Ovary (tissue), 9 donors: Measurements from ENCODE around the gene TBC1D24. TPM values are rescaled to one million over a fixed set of nuclear protein-coding genes. Genes with fewer than 3 reads are reported as not detected.

Experiments used
- DNase-seq, 5 donors: peaks; one replicate each; pipeline ENCODE4 v3.0.0-alpha.2; 2019 to 2020
- H3K27ac ChIP-seq, 2 donors: fragments of 200-600 bp; one replicate each; pipeline versions ENCODE4 v1.5.1 to v1.8.0; 2019 to 2022
- H3K27me3 ChIP-seq: fragments of 200-600 bp; one replicate; pipeline ENCODE4 v1.8.0; 2022
- H3K36me3 ChIP-seq: fragments of 200-600 bp; sonication (generic); one replicate; pipeline ENCODE4 v1.5.1; 2019
- H3K4me1 ChIP-seq: one replicate; pipeline ENCODE4 v1.8.1; 2013; ENCODE audit warnings: mild to moderate bottlenecking, moderate library complexity; ENCODE audit not compliant: insufficient read depth
- H3K4me3 ChIP-seq: fragments of 200-600 bp; sonication (generic); one replicate; pipeline ENCODE4 v1.5.1; 2017
- H3K9me3 ChIP-seq, 2 donors: fragments of 200-600 bp in 1 of 2; sonication (generic) in 1 of 2; one replicate each; pipeline versions ENCODE4 v1.5.1 to v1.8.1; 2013 to 2019; ENCODE audit warnings: mild to moderate bottlenecking in 1 of 2, moderate library complexity in 1 of 2
- EP300 ChIP-seq: sonication (generic); formaldehyde crosslinking; IDR thresholded peaks from one replicate; pipeline ENCODE4 v1.6.1; 2017; ENCODE audit warnings: antibody characterized with exemption
- POLR2A ChIP-seq: fragments of 450-650 bp; IDR thresholded peaks from one replicate; pipeline ENCODE4 v1.6.1; 2017; ENCODE audit warnings: antibody characterized with exemption, mild to moderate bottlenecking, moderate library complexity
- WGBS, 3 donors: extraction: QIAGEN DNeasy Blood & Tissue Kit in 1 of 3; methylation state at CpG; one replicate each; pipeline versions ENCODE4 v1.1.5 to v1.1.7; 2013 to 2017; 5-methylcytosine and 5-hydroxymethylcytosine counted together
- intact Hi-C, 4 donors: fragments of 100-400 bp; cut with DNase I; formaldehyde crosslinking; loops; one replicate each; pipeline versions ENCODE4 v1.11.0 to v1.15.1; 2022 to 2023
- polyA plus RNA-seq, 2 donors: library from polyadenylated mRNA; stranded (reverse); fragments of 200-250 nt in 1 of 2; fragments of 350-450 nt in 1 of 2; fragmentation: Illumina TruSeq in 1 of 2; extraction: RNeasy Lipid Tissue Mini Kit (QIAGEN cat#74804) in 1 of 2; gene quantifications; one replicate each; pipeline ENCODE4 v1.2.3, GENCODE V29; 2013 to 2014
- total RNA-seq, 7 donors: library from RNA; depleted of rRNA in 2 of 7; stranded (reverse); fragments of >200 nt in 2 of 7; fragmentation: NEBNext Ultra II Directional in 3 of 7; extraction: Animal tissue kit (Norgen Biotek cat#: 25700) in 3 of 7; gene quantifications; one replicate each; pipeline versions ENCODE4 v1.1.0 to v1.2.4, GENCODE V29; 2016 to 2023
- TF ChIP-seq, protein P1 (sequence below), 3 donors: fragments of 450-650 bp in 2 of 3; fragments of 200-600 bp in 1 of 3; IDR thresholded peaks; one replicate each; pipeline versions ENCODE4 v1.5.1 to v1.8.0; 2016 to 2022; ENCODE audit warnings: antibody characterized with exemption in 3 of 3, mild to moderate bottlenecking in 1 of 3
- donor health status: DM: no; HTN: no; CAD: no; lungs with moderate emphysema.
- donor health status: DM: no; HTN: no; CAD: no.
- donor health status: Bipolar disorder and iron deficiency.
- donor health status: DM: yes; HTN: yes; CAD: no.
- donor health status: DM: no; HTN: no; CAD: no.
- donor health status: DM: yes; HTN: yes; CAD: no.

Gene TBC1D24
- total and polyA plus RNA-seq, 9 donors: 1.9 to 8.1 (median 6.0) TPM

- no peaks in the 10 kb centered on the region for H3K36me3 ChIP-seq
- intact Hi-C loops: no loop called here
- no peak for TF ChIP-seq EP300
- TF ChIP-seq, protein P1, sequence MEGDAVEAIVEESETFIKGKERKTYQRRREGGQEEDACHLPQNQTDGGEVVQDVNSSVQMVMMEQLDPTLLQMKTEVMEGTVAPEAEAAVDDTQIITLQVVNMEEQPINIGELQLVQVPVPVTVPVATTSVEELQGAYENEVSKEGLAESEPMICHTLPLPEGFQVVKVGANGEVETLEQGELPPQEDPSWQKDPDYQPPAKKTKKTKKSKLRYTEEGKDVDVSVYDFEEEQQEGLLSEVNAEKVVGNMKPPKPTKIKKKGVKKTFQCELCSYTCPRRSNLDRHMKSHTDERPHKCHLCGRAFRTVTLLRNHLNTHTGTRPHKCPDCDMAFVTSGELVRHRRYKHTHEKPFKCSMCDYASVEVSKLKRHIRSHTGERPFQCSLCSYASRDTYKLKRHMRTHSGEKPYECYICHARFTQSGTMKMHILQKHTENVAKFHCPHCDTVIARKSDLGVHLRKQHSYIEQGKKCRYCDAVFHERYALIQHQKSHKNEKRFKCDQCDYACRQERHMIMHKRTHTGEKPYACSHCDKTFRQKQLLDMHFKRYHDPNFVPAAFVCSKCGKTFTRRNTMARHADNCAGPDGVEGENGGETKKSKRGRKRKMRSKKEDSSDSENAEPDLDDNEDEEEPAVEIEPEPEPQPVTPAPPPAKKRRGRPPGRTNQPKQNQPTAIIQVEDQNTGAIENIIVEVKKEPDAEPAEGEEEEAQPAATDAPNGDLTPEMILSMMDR (IDR thresholded peaks at IDR 0.05): no peak
- TF ChIP-seq POLR2A: no peak
- H3K4me3 ChIP-seq: no peak overlapping the region
- no peaks in the 10 kb centered on the region for H3K27me3 ChIP-seq
- DNase-seq: no peak
- H3K4me1 ChIP-seq: peaks cover 5% of the 10 kb centered on the region
- 81 to 86% (median 81%) methylated on average over 14 to 15 of the region's 15 CpGs for WGBS, 3 donors
- H3K27ac ChIP-seq: no peak overlapping the region
- H3K9me3 ChIP-seq: no peaks in the 10 kb centered on the region
Observed at GRCh38 chr16:2498531-2499253, 23.8 kb downstream of the TBC1D24 start.

DNA sequence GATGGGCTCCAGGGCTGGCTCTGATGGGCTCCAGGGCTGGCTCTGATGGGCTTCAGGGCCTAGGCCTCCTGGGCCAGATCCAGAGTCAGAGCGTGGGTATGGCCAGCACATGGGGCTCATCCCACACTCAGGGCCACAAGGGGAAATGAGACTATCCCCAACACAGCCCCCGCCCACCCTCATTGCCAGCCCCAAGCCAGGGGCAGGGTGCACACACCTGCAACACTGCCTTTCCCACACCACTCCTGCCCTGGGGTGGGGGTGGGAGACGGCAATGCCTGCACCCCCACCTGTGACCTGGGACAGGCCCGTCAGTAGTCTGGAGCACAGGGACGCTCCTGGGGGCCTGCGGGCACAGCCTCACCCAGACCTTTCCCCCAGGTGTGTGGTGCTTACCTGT, 24.5 kb downstream of the TBC1D24 start:
- H3K4me1 ChIP-seq: peaks cover 5% of the 10 kb centered on the region
- TF ChIP-seq, protein P1 (IDR thresholded peaks at IDR 0.05): no peak
- DNase-seq: no peak
- no peak overlapping the region for H3K4me3 ChIP-seq
- H3K27ac ChIP-seq: no peak overlapping the region
- no peaks in the 10 kb centered on the region for H3K9me3 ChIP-seq
- intact Hi-C loops: no loop called here
- no peaks in the 10 kb centered on the region for H3K27me3 ChIP-seq
- no peaks in the 10 kb centered on the region for H3K36me3 ChIP-seq
- WGBS, 3 donors: 88 to 93% (median 93%) methylated on average over 5 to 6 of the region's 6 CpGs

- Histone ChIP-seq H3K4me1 (peaks cover 5% of the 10 kb centered on the region), H3K27ac (no peak overlapping the region), H3K9me3 (no peaks in the 10 kb centered on the region), H3K27me3 (no peaks in the 10 kb centered on the region), H3K36me3 (no peaks in the 10 kb centered on the region), H3K4me3 (no peak overlapping the region)
- intact Hi-C loops: loop anchor here (2.0 to 10.0 kb wide), 4 partner anchors 65 to 159 kb away; partner anchors contain the start of genes ABCA3 (in 4 of the 4) and CCNF (in 1 of the 4)
- WGBS, 3 donors: 86 to 87% (median 87%) methylated on average over 29 of the region's 29 CpGs
- TF ChIP-seq POLR2A: no peak
- TF ChIP-seq, protein P1 (IDR thresholded peaks at IDR 0.05): no peak
- TF ChIP-seq EP300: no peak
- no peak for DNase-seq
Observed at GRCh38 chr16:2499890-2500429, 25.0 kb downstream of the TBC1D24 start.

DNA sequence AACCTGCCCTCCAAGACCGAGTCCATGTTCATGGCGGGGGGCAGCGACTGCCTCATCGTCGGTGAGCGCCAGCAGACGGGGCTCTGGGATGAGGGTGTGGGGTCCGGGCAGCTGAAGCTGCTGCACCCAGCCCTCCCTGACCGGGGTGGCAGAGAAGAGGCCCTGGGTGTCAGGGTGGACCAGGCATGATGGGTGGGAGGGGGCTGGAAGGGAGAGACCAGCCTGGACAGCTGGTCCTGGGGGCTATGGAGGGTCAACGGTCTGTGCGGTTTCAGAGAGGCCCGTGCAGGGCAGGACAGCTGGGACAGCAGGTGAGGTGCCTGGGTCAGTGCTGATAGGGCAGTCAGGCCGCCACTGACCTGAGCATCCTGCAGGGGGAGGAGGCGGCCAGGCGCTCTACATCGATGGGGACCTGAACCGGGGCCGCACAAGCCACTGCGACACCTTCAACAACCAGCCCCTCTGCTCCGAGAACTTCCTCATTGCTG, 25.5 kb downstream of the TBC1D24 start:
- WGBS, 3 donors: 72 to 82% (median 78%) methylated on average over 20 of the region's 20 CpGs
- no peaks in the 10 kb centered on the region for H3K36me3 ChIP-seq
- no peak overlapping the region for H3K27ac ChIP-seq
- DNase-seq: no peak
- intact Hi-C loops: loop anchor here (2.0 to 10.0 kb wide), 4 partner anchors 66 to 160 kb away; partner anchors contain the start of genes ABCA3 (in 4 of the 4) and CCNF (in 1 of the 4)
- H3K9me3 ChIP-seq: no peaks in the 10 kb centered on the region
- no peak for TF ChIP-seq EP300
- TF ChIP-seq, protein P1 (IDR thresholded peaks at IDR 0.05): no peak
- no peak for TF ChIP-seq POLR2A
- peaks cover 5% of the 10 kb centered on the region for H3K4me1 ChIP-seq
- no peaks in the 10 kb centered on the region for H3K27me3 ChIP-seq
- no peak overlapping the region for H3K4me3 ChIP-seq
